A549 (cell line): ENCODE results near the gene ATXN1L. TPM values are rescaled to one million over a fixed set of nuclear protein-coding genes. Genes with fewer than 3 reads are reported as not detected.

ENCODE experiments used
- ATAC-seq, 2 experiments: fragments of 200-7000 bp in 1 of 2; fragments of >200 bp in 1 of 2; cut with Nextera tagmentation in 1 of 2; cut with Tn5 transposase in 1 of 2; 3 replicates each; pipeline versions ENCODE4 v1.8.0 to v1.9.1; 2018 to 2020; ENCODE audit warnings: mild to moderate bottlenecking in 1 of 2, moderate library complexity in 1 of 2
- CTCF ChIA-PET: fragments of 300-600 bp; sonication (Branson Sonifier 250); formaldehyde crosslinking; extraction: SDS; loops from one replicate; lab custom pipeline; 2021; ENCODE audit warnings: antibody characterized with exemption, inconsistent platforms; lab: Yijun Ruan, JAX
- POLR2A ChIA-PET: fragments of 350-600 bp; formaldehyde crosslinking; extraction: SDS; loops from one replicate; lab custom pipeline; 2021; ENCODE audit warnings: antibody characterized with exemption, inconsistent platforms; lab: Yijun Ruan, JAX
- DNase-seq, 2 experiments: peaks; one replicate each; pipeline versions ENCODE4 v3.0.0 to v3.0.0-alpha.2; 2011 to 2016; ENCODE audit warnings: low read depth in 1 of 2, low spot score in 1 of 2
- FAIRE-seq: peaks from 2 replicates; lab custom pipeline; 2011; peaks lifted over from hg19 to GRCh38; lab: Jason Lieb, UNC
- H3K27ac ChIP-seq, 2 experiments: fragments of >200 bp; sonication (Bioruptor Twin); formaldehyde crosslinking; 3 replicates each; pipeline ENCODE4 v1.5.1; 2016 to 2017
- H3K4me1 ChIP-seq: fragments of >200 bp; sonication (Bioruptor Twin); formaldehyde crosslinking; 3 replicates; pipeline ENCODE4 v1.6.1; 2016
- H3K4me2 ChIP-seq: fragments of >200 bp; sonication (Bioruptor Twin); formaldehyde crosslinking; 3 replicates; pipeline ENCODE4 v1.6.1; 2016
- H3K4me3 ChIP-seq: fragments of >200 bp; sonication (Bioruptor Twin); formaldehyde crosslinking; 3 replicates; pipeline ENCODE4 v1.5.1; 2016
- H3K9me3 ChIP-seq: fragments of >200 bp; sonication (Bioruptor Twin); formaldehyde crosslinking; 3 replicates; pipeline ENCODE4 v1.6.1; 2016
- BHLHE40 ChIP-seq: IDR thresholded peaks from 2 replicates; pipeline ENCODE4 v1.6.1; 2012; ENCODE audit warnings: low read depth, low read length, inconsistent platforms
- CBX8 ChIP-seq: fragments of 200-600 bp; sonication (generic); IDR thresholded peaks from 2 replicates; pipeline ENCODE4 v1.6.1; 2016
- CEBPB ChIP-seq, 2 experiments: fragments of >200 bp in 1 of 2; sonication (Bioruptor Twin) in 1 of 2; formaldehyde crosslinking in 1 of 2; IDR thresholded peaks; 2 replicates each; pipeline ENCODE4 v1.6.1; 2012 to 2016
- CHD2 ChIP-seq: fragments of 150-350 bp; IDR thresholded peaks from 2 replicates; pipeline ENCODE4 v1.6.1; 2014; ENCODE audit warnings: low read length; ENCODE audit not compliant: partially characterized antibody
- E2F6 ChIP-seq: IDR thresholded peaks from 2 replicates; pipeline ENCODE4 v1.6.1; 2012; ENCODE audit warnings: low read depth, borderline replicate concordance
- ELK1 ChIP-seq: fragments of 150-350 bp; IDR thresholded peaks from 2 replicates; pipeline ENCODE4 v1.6.1; 2014; ENCODE audit warnings: low read depth, mild to moderate bottlenecking, low read length
- ESRRA ChIP-seq: fragments of 150-350 bp; IDR thresholded peaks from 2 replicates; pipeline ENCODE4 v1.6.1; 2014; ENCODE audit warnings: mild to moderate bottlenecking, low read length, borderline replicate concordance
- FOXS1 ChIP-seq: fragments of 250-450 bp; sonication (Bioruptor Pico); IDR thresholded peaks from 2 replicates; pipeline ENCODE4 v1.5.0; 2020; ENCODE audit warnings: mild to moderate bottlenecking, moderate library complexity
- GATA3 ChIP-seq: IDR thresholded peaks from 2 replicates; pipeline ENCODE4 v1.6.1; 2012; ENCODE audit warnings: borderline replicate concordance
- HDAC2 ChIP-seq: fragments of 200-600 bp; sonication (generic); IDR thresholded peaks from 2 replicates; pipeline ENCODE4 v1.6.1; 2016
- HES2 ChIP-seq: fragments of >200 bp; sonication (Bioruptor Twin); formaldehyde crosslinking; IDR thresholded peaks from 2 replicates; pipeline ENCODE4 v1.6.1; 2016
- HOXA7 ChIP-seq: fragments of 250-450 bp; sonication (Bioruptor Pico); IDR thresholded peaks from 2 replicates; pipeline ENCODE4 v1.5.0; 2020; ENCODE audit warnings: mild to moderate bottlenecking, moderate library complexity
- HOXB13 ChIP-seq: fragments of 250-450 bp; sonication (Bioruptor Pico); IDR thresholded peaks from 2 replicates; pipeline ENCODE4 v1.5.0; 2020; ENCODE audit warnings: low read depth, mild to moderate bottlenecking, moderate library complexity
- KDM1A ChIP-seq: fragments of 200-600 bp; sonication (generic); IDR thresholded peaks from 2 replicates; pipeline ENCODE4 v1.6.1; 2016; ENCODE audit warnings: low read depth, mild to moderate bottlenecking
- KDM5A ChIP-seq: fragments of 200-600 bp; sonication (generic); IDR thresholded peaks from 2 replicates; pipeline ENCODE4 v1.6.1; 2016; ENCODE audit warnings: antibody characterized with exemption, mild to moderate bottlenecking
- MAX ChIP-seq: IDR thresholded peaks from 2 replicates; pipeline ENCODE4 v1.6.1; 2012
- MYC ChIP-seq: IDR thresholded peaks from 2 replicates; pipeline ENCODE4 v1.6.1; 2012; ENCODE audit warnings: mild to moderate bottlenecking, inconsistent platforms, low read length, improper control_type of control experiment, borderline replicate concordance
- NFE2L2 ChIP-seq: fragments of 150-350 bp; conservative IDR thresholded peaks from 2 replicates; pipeline ENCODE4 v1.6.1; 2014; ENCODE audit warnings: low read length
- PHF8 ChIP-seq: fragments of 200-600 bp; sonication (generic); IDR thresholded peaks from 2 replicates; pipeline ENCODE4 v1.6.1; 2016; ENCODE audit warnings: low read depth, mild to moderate bottlenecking, antibody characterized with exemption, moderate library complexity, borderline replicate concordance
- POLR2A ChIP-seq: IDR thresholded peaks from 2 replicates; pipeline ENCODE4 v1.6.1; 2012; ENCODE audit warnings: mild to moderate bottlenecking, low read length
- POLR2AphosphoS2 ChIP-seq: conservative IDR thresholded peaks from 2 replicates; pipeline ENCODE4 v1.6.1; 2012; ENCODE audit warnings: low read length, improper control_type of control experiment, inconsistent platforms
- SREBF2 ChIP-seq: fragments of 450-650 bp; IDR thresholded peaks from 2 replicates; pipeline ENCODE4 v1.6.1; 2014; ENCODE audit warnings: mild to moderate bottlenecking, moderate library complexity
- TP53 ChIP-seq: fragments of 250-450 bp; sonication (Bioruptor Pico); IDR thresholded peaks from 2 replicates; pipeline ENCODE4 v1.5.0; 2021; ENCODE audit warnings: mild to moderate bottlenecking, moderate library complexity
- ZFP36 ChIP-seq: fragments of 450-650 bp; IDR thresholded peaks from 2 replicates; pipeline ENCODE4 v1.6.1; 2014; ENCODE audit warnings: borderline replicate concordance; ENCODE audit not compliant: partially characterized antibody
- ZSCAN20 ChIP-seq: fragments of 250-450 bp; sonication (Bioruptor Pico); IDR thresholded peaks from 2 replicates; pipeline ENCODE4 v1.8.0; 2022; ENCODE audit warnings: mild to moderate bottlenecking, moderate library complexity
- WGBS: methylation state at CpG from one replicate; pipeline ENCODE4 v1.1.6; 2017; ENCODE audit errors: missing lambda C conversion rate; 5-methylcytosine and 5-hydroxymethylcytosine counted together
- polyA plus RNA-seq, 4 experiments: library from polyadenylated mRNA; depleted of rRNA in 3 of 4; stranded (reverse); fragments of >200 nt; fragmentation: RNase III in 1 of 4; extraction: RNeasy Plus Mini Kit Qiagen cat#74134 plus additional on column Dnase treatment in 1 of 4; gene quantifications; 2 replicates in 3 of 4; 3 replicates in 1 of 4; pipeline ENCODE4 v1.2.3, GENCODE V29; 2011 to 2017

The ATXN1L gene
- polyA plus RNA-seq, 2 of the 4 experiments (the other 2 are of a cell fraction) = 16.9 to 17.4 TPM

GRCh38 chr16:71895679-71896365 lies 50.0 kb downstream of the ATXN1L start:
- no peak for FAIRE-seq
- POLR2A ChIA-PET = interaction anchor here (1.0 to 3.1 kb wide), 3 partner anchors 10 to 87 kb away, joined by 5 to 18 read pairs (median 5); partner anchors contain the start of genes AP1G1 and ZNF821
- CTCF ChIA-PET = interaction anchor here (0.6 to 9.5 kb wide), 3 partner anchors 12 to 85 kb away, joined by 3 to 71 read pairs (median 6); partner anchors contain the start of gene ZNF821

GRCh38 chr16:71896764-71897368 lies 51.1 kb downstream of the ATXN1L start:
- Histone ChIP-seq H3K9me3 (no peaks in the 10 kb centered on the region), H3K4me2 (peak overlapping the region; percentile 98)
- CTCF ChIA-PET = interaction anchor here (0.6 to 9.5 kb wide), 2 partner anchors 13 to 86 kb away, joined by 6 to 71 read pairs; partner anchors contain the start of gene ZNF821
- TF ChIP-seq ELK1 (no peak), ZFP36 (no peak), MAX (no peak), GATA3 (no peak), POLR2AphosphoS2 (no peak), FOXS1 (no peak), HOXB13 (CRISPR knock-in tag) (no peak), CEBPB (IDR thresholded peaks at IDR 0.05) (no peak), TP53 (no peak), HDAC2 (no peak), ESRRA (no peak), KDM5A (no peak), NFE2L2 (no peak), KDM1A (no peak), POLR2A (no peak), ZSCAN20 (CRISPR knock-in tag) (no peak), PHF8 (no peak), CBX8 (no peak), E2F6 (no peak)
- TF ChIP-seq, all 56 proteins: peak for 0
- no peak for ATAC-seq
- POLR2A ChIA-PET = no interaction called here
- 67% methylated on average over 15 of the region's 15 CpGs for WGBS
- peak overlapping the region; percentile 78 for H3K4me3 ChIP-seq
- no peak for DNase-seq
- H3K4me1 ChIP-seq = peaks cover 26% of the 10 kb centered on the region; the same call in 2 of the 3 replicates
- H3K27ac ChIP-seq = peak overlapping the region; percentile 92 to 96; a peak in 5 of 6 replicates
- no peak for FAIRE-seq

More at GRCh38 chr16:71895679-71896365, 50.0 kb downstream of the ATXN1L start:
- TF ChIP-seq CHD2 = peak; percentile 31
- TF ChIP-seq BHLHE40 = no peak
- TF ChIP-seq TP53 = no peak
- 0 out of 2 replicates have a peak, but pooled peaks have one; percentile 31 for TF ChIP-seq MYC
- no peak for TF ChIP-seq CBX8
- no peak for TF ChIP-seq HES2
- TF ChIP-seq SREBF2 = no peak
- TF ChIP-seq HOXA7 (CRISPR knock-in tag) = no peak
- TF ChIP-seq CEBPB (IDR thresholded peaks at IDR 0.05) = no peak
- TF ChIP-seq ELK1 = no peak
- TF ChIP-seq PHF8 = peak; percentile 50; the same call in 1 of the 2 replicates
- WGBS = under 1% methylated on average over 40 of the region's 44 CpGs
- Histone ChIP-seq H3K4me3 (peak overlapping the region; percentile 78), H3K4me1 (peaks cover 27% of the 10 kb centered on the region; the same call in 2 of the 3 replicates), H3K4me2 (peak overlapping the region; percentile 98), H3K27ac (peak overlapping the region; percentile 92 to 96), H3K9me3 (no peaks in the 10 kb centered on the region)
- peak; percentile 61 to 63 for DNase-seq
- peak; percentile 49 to 68 for ATAC-seq
